Thoracic aorta (tissue), 2 donors: ENCODE results near the gene ARNT2. TPM values are rescaled to one million over a fixed set of nuclear protein-coding genes. Genes with fewer than 3 reads are reported as not detected.

Source experiments
- ATAC-seq: fragments of 150-250 bp; one replicate; pipeline ENCODE4 v1.8.0; 2017; ENCODE audit warnings: low read depth; ENCODE audit not compliant: insufficient number of reproducible peaks, low FRiP score
- DNase-seq: peaks from one replicate; pipeline ENCODE4 v3.0.0-alpha.2; 2020; ENCODE audit warnings: low spot score
- H3K27ac ChIP-seq, 2 donors: fragments of 200-600 bp; sonication (generic); 1 replicate in 1 of 2; 2 replicates in 1 of 2; pipeline ENCODE4 v1.5.1; 2016; ENCODE audit warnings: mild to moderate bottlenecking in 2 of 2, moderate library complexity in 2 of 2
- H3K27me3 ChIP-seq: fragments of 200-600 bp; sonication (generic); replicated peaks from 2 replicates; pipeline ENCODE4 v1.6.0; 2016; ENCODE audit warnings: mild to moderate bottlenecking; ENCODE audit not compliant: insufficient read depth
- H3K36me3 ChIP-seq: fragments of 200-600 bp; sonication (generic); one replicate; pipeline ENCODE4 v1.5.1; 2016
- H3K4me1 ChIP-seq, 2 donors: fragments of 200-600 bp; sonication (generic); 1 replicate in 1 of 2; 2 replicates in 1 of 2; pipeline versions ENCODE4 v1.5.1 to v1.6.0; 2016; ENCODE audit warnings: low read depth in 2 of 2, mild to moderate bottlenecking in 1 of 2; ENCODE audit not compliant: control insufficient read depth in 1 of 2
- H3K4me3 ChIP-seq: fragments of 200-600 bp; sonication (generic); 2 replicates; pipeline ENCODE4 v1.5.1; 2016; ENCODE audit warnings: mild to moderate bottlenecking
- H3K9me3 ChIP-seq: fragments of 200-600 bp; sonication (generic); 2 replicates; pipeline ENCODE4 v1.5.1; 2016
- total RNA-seq, 2 donors: library from RNA; depleted of rRNA; stranded (reverse); fragments of >200 nt; gene quantifications; one replicate each; pipeline versions ENCODE4 v1.1.0 to v1.2.3, GENCODE V29; 2016
- TF ChIP-seq, protein P1 (sequence below): fragments of 200-600 bp; sonication (generic); IDR thresholded peaks from one replicate; pipeline ENCODE4 v1.5.1; 2019; ENCODE audit warnings: antibody characterized with exemption

The ARNT2 gene
- total RNA-seq, 2 donors from 2014 or later = 5.8 to 22.9 TPM

DNA sequence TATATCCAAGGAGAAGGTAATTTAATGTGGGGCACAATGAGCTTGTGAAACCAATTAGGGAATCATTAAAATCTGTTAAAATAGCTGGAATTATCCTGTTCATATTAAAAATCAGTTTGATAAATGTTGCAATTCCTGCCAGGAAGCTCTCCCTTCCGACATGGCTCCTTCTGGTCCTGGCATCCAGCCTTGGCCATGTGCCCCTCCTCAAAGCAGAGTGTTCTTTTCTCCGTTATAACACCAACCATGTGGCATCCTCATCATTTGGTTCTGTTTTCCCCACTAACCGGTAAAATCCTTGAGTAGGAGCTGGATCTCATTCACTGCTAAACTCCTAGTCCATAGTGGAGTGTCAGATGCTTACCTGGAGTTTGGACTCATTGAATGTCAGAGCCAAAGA, 127.2 kb downstream of the ARNT2 start:
- no peak for ATAC-seq
- H3K27ac ChIP-seq = peak overlapping the region in 1 of 2 donors; percentile 35
- no peaks in the 10 kb centered on the region for H3K9me3 ChIP-seq
- DNase-seq = no peak
- peak overlapping the region; percentile 14 for H3K4me3 ChIP-seq
- TF ChIP-seq, protein P1, sequence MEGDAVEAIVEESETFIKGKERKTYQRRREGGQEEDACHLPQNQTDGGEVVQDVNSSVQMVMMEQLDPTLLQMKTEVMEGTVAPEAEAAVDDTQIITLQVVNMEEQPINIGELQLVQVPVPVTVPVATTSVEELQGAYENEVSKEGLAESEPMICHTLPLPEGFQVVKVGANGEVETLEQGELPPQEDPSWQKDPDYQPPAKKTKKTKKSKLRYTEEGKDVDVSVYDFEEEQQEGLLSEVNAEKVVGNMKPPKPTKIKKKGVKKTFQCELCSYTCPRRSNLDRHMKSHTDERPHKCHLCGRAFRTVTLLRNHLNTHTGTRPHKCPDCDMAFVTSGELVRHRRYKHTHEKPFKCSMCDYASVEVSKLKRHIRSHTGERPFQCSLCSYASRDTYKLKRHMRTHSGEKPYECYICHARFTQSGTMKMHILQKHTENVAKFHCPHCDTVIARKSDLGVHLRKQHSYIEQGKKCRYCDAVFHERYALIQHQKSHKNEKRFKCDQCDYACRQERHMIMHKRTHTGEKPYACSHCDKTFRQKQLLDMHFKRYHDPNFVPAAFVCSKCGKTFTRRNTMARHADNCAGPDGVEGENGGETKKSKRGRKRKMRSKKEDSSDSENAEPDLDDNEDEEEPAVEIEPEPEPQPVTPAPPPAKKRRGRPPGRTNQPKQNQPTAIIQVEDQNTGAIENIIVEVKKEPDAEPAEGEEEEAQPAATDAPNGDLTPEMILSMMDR = no peak
- no peaks in the 10 kb centered on the region for H3K27me3 ChIP-seq
- peaks cover 9 to 21% of the 10 kb centered on the region in 2 donors for H3K4me1 ChIP-seq
- H3K36me3 ChIP-seq = no peaks in the 10 kb centered on the region

DNA sequence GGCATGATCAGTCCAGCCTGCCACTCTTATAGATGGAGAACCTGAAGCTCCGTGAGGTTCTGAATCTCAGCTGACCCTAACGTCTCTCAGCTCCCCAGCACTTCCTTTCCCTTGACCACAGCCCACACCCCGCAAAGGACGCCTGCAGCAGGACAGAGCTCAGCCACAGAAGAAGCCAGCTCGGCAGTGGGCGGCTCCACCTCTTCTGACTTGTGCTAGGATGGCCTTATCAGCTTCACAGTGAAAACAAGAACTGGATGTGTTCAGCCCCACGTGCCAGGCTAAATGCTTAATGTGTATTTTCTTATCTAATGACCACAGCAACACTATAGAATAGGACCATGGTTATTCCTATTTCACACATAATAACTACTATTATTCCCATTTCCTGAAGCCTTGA, 127.6 kb downstream of the ARNT2 start:
- no peaks in the 10 kb centered on the region for H3K36me3 ChIP-seq
- no peak overlapping the region for H3K4me3 ChIP-seq
- peaks cover 9 to 21% of the 10 kb centered on the region in 2 donors for H3K4me1 ChIP-seq
- H3K27ac ChIP-seq = peak overlapping the region in 1 of 2 donors; percentile 35
- TF ChIP-seq, protein P1 = no peak
- H3K27me3 ChIP-seq = no peaks in the 10 kb centered on the region
- ATAC-seq (no peak), DNase-seq (no peak)
- H3K9me3 ChIP-seq = no peaks in the 10 kb centered on the region

DNA sequence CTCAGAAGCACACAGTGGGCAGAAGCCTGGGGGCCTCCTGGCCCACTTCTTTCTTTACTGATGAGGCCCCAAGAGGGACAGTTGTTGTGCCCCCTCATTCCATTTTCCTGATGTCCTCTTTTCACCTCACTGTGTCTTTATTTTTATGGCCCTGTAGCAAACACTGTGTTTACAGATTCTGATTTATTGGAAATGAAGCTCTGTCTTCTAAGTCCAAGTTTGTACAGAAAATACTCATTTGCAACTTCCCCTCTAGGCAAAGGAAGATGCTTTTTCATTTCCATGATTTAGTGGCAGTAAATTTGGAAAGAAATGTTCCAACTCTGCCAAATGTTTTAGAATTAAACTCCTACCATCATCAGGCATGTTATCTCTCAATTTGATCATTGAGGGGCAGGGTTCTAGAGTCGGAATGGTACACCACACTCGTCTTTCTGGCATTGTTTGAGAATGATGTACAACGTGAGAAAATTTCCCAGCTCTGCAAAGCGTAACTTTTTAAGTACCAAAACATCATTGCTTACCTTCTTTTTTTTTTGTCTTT, 129.7 kb downstream of the ARNT2 start:
- ATAC-seq = no peak
- Histone ChIP-seq H3K4me3 (no peak overlapping the region), H3K27ac (no peak overlapping the region), H3K27me3 (no peaks in the 10 kb centered on the region), H3K36me3 (no peaks in the 10 kb centered on the region), H3K9me3 (no peaks in the 10 kb centered on the region), H3K4me1 (peaks cover 9 to 21% of the 10 kb centered on the region in 2 donors)
- TF ChIP-seq, protein P1 = no peak
- no peak for DNase-seq

DNA sequence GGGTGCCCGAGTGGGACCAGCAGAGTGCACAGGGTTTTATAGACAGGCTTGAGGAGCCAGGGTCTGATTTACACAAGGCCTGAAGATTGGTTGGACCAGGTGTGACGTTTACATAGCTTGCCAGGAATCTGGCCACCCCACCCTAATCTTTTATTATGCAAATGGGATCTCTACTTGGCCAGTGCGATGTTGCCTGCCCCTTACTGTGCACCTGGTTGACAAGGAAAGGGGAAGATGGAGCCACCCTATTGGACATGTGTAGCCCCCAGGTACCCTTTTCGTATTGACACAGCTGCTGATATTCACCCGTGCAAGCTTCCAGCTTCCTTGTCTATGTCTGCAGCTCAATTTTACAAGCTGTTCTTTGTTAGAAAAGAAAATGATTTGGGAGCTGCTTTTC, 132.0 kb downstream of the ARNT2 start:
- Histone ChIP-seq H3K36me3 (no peaks in the 10 kb centered on the region), H3K27me3 (no peaks in the 10 kb centered on the region), H3K4me3 (no peak overlapping the region), H3K4me1 (peaks cover 0 to 10% of the 10 kb centered on the region in 2 donors), H3K27ac (no peak overlapping the region), H3K9me3 (no peaks in the 10 kb centered on the region)
- ATAC-seq (no peak), DNase-seq (no peak)
- TF ChIP-seq, protein P1 = no peak

DNA sequence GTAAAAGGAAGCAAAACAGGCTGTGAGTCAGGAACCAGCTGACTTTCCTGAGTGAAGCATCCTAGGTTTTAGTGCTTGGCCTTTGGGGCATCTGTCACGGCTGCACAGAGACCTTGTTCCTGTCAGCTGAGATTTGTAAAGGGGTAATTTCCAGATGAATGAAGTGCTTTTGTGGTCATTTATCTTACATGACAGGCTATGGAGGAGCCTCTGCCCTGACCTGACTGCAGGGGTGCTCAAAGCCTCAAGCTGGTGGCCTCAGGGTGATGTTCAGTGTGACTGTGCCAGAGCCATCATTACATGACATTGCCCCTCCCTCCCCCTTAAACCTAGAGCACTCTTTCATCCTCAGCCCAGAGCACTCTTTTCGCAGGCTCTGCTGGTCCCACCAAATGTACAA, 132.5 kb downstream of the ARNT2 start:
- H3K36me3 ChIP-seq = no peaks in the 10 kb centered on the region
- DNase-seq (no peak), ATAC-seq (no peak)
- H3K27ac ChIP-seq = no peak overlapping the region
- H3K27me3 ChIP-seq = no peaks in the 10 kb centered on the region
- TF ChIP-seq, protein P1 = no peak
- peaks cover 0 to 5% of the 10 kb centered on the region in 2 donors for H3K4me1 ChIP-seq
- H3K9me3 ChIP-seq = no peaks in the 10 kb centered on the region
- H3K4me3 ChIP-seq = no peak overlapping the region
